Body of pancreas (tissue), 4 donors: ENCODE results near the gene SGK1. TPM values are rescaled to one million over a fixed set of nuclear protein-coding genes. Genes with fewer than 3 reads are reported as not detected.
"Not testable (repeated sequence)": the region's sequence is repeated elsewhere in the genome, so short reads cannot be mapped to it uniquely, and the experiment has no call there.

Source experiments
- ATAC-seq: fragments of 150-250 bp; one replicate; pipeline ENCODE4 v1.9.1; 2016
- DNase-seq, 4 donors: peaks; one replicate each; pipeline ENCODE4 v3.0.0-alpha.2; 2019
- H3K27ac ChIP-seq, 4 donors: fragments of 200-600 bp; sonication (generic); 1 replicate in 3 of 4; 2 replicates in 1 of 4; pipeline versions ENCODE4 v1.5.1 to v1.6.1; 2016 to 2019; ENCODE audit warnings: mild to moderate bottlenecking in 1 of 4, mixed read lengths in 1 of 4, moderate library complexity in 1 of 4
- H3K27me3 ChIP-seq, 2 donors: fragments of 200-600 bp; sonication (generic); one replicate each; pipeline ENCODE4 v1.6.0; 2016; ENCODE audit warnings: mild to moderate bottlenecking in 1 of 2
- H3K36me3 ChIP-seq, 2 donors: fragments of 200-600 bp; sonication (generic); replicated peaks in 1 of 2; 2 replicates each; pipeline ENCODE4 v1.5.1; 2016; ENCODE audit warnings: low read depth in 2 of 2; ENCODE audit not compliant: insufficient read depth in 1 of 2
- H3K4me1 ChIP-seq: fragments of 200-600 bp; sonication (generic); one replicate; pipeline ENCODE4 v1.6.0; 2016
- H3K4me3 ChIP-seq, 2 donors: fragments of 200-600 bp; sonication (generic); 1 replicate in 1 of 2; 2 replicates in 1 of 2; pipeline ENCODE4 v1.5.1; 2016 to 2019
- H3K9me3 ChIP-seq, 3 donors: fragments of 200-600 bp; sonication (generic); 1 replicate in 2 of 3; 2 replicates in 1 of 3; pipeline ENCODE4 v1.5.1; 2016
- CTCF ChIP-seq, 7 experiments: fragments of 450-650 bp in 4 of 7; fragments of 200-600 bp in 3 of 7; sonication (generic) in 3 of 7; IDR thresholded peaks; one replicate each; pipeline ENCODE4 v1.5.1; 2016 to 2019; ENCODE audit warnings: antibody characterized with exemption in 7 of 7
- POLR2A ChIP-seq, 3 donors: fragments of 450-650 bp; IDR thresholded peaks; one replicate each; pipeline ENCODE4 v1.6.1; 2016; ENCODE audit warnings: antibody characterized with exemption in 3 of 3, mild to moderate bottlenecking in 2 of 3
- WGBS, 2 donors: methylation state at CpG; one replicate each; pipeline ENCODE4 v1.1.5; 2017; 5-methylcytosine and 5-hydroxymethylcytosine counted together
- intact Hi-C: fragments of 100-400 bp; cut with DNase I; formaldehyde crosslinking; loops from one replicate; pipeline ENCODE4 v1.15.1; 2023
- total RNA-seq, 2 donors: library from RNA; depleted of rRNA; stranded (reverse); fragments of >200 nt; gene quantifications; one replicate each; pipeline ENCODE4 v1.1.0, GENCODE V29; 2016

SGK1 gene
- total RNA-seq, 2 donors from 2014 or later, result 51.1 to 238 TPM

DNA sequence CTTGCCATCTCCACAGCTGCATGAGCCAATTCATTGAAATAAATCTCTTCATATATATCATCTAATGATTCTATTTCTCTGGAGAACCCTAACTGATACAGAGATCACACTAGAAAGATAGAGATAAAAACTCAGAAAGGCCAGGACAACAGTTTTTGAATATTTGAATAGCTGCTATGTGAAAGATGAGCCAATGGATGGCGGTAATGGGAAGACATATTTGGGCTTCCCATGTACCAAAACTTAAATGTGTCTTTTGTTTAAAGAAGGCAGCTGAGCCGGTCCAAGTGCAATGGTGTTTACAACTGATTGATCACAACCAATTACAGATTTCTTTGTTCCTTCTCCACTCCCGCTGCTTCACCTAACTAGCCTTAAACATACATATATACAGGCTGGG is 35.1 kb downstream of the SGK1 start:
- no peaks in the 10 kb centered on the region for H3K4me1 ChIP-seq
- no peak for ATAC-seq
- 75 to 89% methylated on average over 3 of the region's 3 CpGs for WGBS, 2 donors
- no peaks in the 10 kb centered on the region for H3K27me3 ChIP-seq
- DNase-seq, result no peak
- no peaks in the 10 kb centered on the region for H3K36me3 ChIP-seq
- TF ChIP-seq CTCF (IDR thresholded peaks at IDR 0.05), result no peak
- no peak for TF ChIP-seq POLR2A (IDR thresholded peaks at IDR 0.05)
- intact Hi-C loops, result no loop called here
- no peak overlapping the region for H3K27ac ChIP-seq
- H3K4me3 ChIP-seq, result no peak overlapping the region
- no peaks in the 10 kb centered on the region for H3K9me3 ChIP-seq

DNA sequence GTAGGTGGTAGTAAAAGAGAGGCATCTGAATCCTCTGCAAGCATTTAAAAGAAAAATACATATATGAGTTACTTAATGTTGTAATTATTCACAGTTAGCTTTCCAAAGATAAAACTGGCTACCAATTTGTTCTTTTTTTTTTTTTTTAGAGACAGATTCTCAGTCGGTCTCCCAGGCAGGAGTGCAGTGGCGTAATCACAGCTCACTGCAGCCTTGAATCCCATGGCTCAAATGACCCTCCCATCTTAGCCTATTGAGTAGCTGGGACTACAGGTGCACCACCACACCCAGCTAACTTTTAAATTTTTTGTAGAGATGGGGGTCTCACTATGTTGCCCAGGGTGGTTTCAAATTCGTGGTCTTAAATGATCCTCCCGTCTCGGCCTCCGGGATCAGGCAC is 36.5 kb downstream of the SGK1 start:
- H3K36me3 ChIP-seq, result no peaks in the 10 kb centered on the region
- TF ChIP-seq CTCF (IDR thresholded peaks at IDR 0.05) (no peak), POLR2A (IDR thresholded peaks at IDR 0.05) (no peak)
- H3K27me3 ChIP-seq, result no peaks in the 10 kb centered on the region
- DNase-seq, result no peak
- H3K4me1 ChIP-seq, result no peaks in the 10 kb centered on the region
- intact Hi-C loops, result no loop called here
- no peaks in the 10 kb centered on the region for H3K9me3 ChIP-seq
- WGBS, 2 donors, result 96 to 98% methylated on average over 6 of the region's 6 CpGs
- no peak for ATAC-seq
- no peak overlapping the region for H3K27ac ChIP-seq
- H3K4me3 ChIP-seq, result no peak overlapping the region

GRCh38 chr6:134278000-134278399 is 39.9 kb downstream of the SGK1 start:
- DNase-seq, result no peak
- TF ChIP-seq CTCF (IDR thresholded peaks at IDR 0.05) (no peak), POLR2A (IDR thresholded peaks at IDR 0.05) (no peak)
- Histone ChIP-seq H3K36me3 (no peaks in the 10 kb centered on the region), H3K27me3 (no peaks in the 10 kb centered on the region), H3K27ac (no peak overlapping the region), H3K4me3 (no peak overlapping the region), H3K4me1 (no peaks in the 10 kb centered on the region), H3K9me3 (no peaks in the 10 kb centered on the region)
- WGBS, 2 donors, result 82 to 84% methylated on average over 6 of the region's 6 CpGs
- no peak for ATAC-seq
- intact Hi-C loops, result no loop called here

DNA sequence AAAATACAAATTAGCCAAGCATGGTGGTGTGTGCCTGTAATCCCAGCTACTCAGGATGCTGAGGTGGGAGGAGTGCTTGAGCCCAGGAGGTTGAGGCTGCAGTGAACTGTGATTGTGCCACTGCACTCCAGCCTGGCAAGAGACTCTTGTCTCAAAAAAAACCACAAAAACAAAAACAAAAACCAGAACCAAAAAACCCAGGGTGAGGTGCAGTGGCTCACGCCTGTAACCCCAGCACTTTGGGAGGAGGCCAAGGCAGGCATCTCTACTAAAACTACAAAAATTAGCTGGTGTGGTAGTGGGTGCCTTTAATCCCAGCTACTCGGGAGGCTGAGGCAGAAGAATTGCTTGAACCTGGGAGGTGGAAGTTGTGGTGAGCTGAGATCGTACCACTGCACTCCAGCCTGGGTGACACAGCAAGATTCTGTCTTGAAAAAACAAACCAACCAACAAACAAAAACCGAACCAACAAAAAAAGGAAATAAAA is 41.0 kb downstream of the SGK1 start:
- ATAC-seq, H3K27me3 ChIP-seq, H3K36me3 ChIP-seq, intact Hi-C loops, H3K4me1 ChIP-seq, H3K9me3 ChIP-seq, DNase-seq, H3K4me3 ChIP-seq, H3K27ac ChIP-seq: not testable (repeated sequence)
- 71 to 89% methylated on average over 4 of the region's 4 CpGs for WGBS, 2 donors

- 76 to 84% methylated on average over 5 of the region's 5 CpGs for WGBS, 2 donors
- no peak for TF ChIP-seq POLR2A (IDR thresholded peaks at IDR 0.05)
- TF ChIP-seq CTCF (IDR thresholded peaks at IDR 0.05), result no peak
- intact Hi-C loops, result no loop called here
- peaks cover 8% of the 10 kb centered on the region for H3K4me1 ChIP-seq
- H3K27me3 ChIP-seq, result no peaks in the 10 kb centered on the region
- ATAC-seq (no peak), DNase-seq (no peak)
- no peaks in the 10 kb centered on the region for H3K36me3 ChIP-seq
- H3K4me3 ChIP-seq, result no peak overlapping the region
- H3K9me3 ChIP-seq, result no peaks in the 10 kb centered on the region
- no peak overlapping the region for H3K27ac ChIP-seq
These were observed 45.5 kb downstream of the SGK1 start for GRCh38 chr6:134272374-134272773.
